ENCODE results near the gene UPF1. TPM values are rescaled to one million over a fixed set of nuclear protein-coding genes. Genes with fewer than 3 reads are reported as not detected.
A peak's percentile ranks its signal among the peaks of the same experiment; 100 is the strongest.

Gene UPF1
- polyA plus RNA-seq, 3 donors: 2.6 to 43.7 (median 3.2) TPM

GRCh38 chr19:18783958-18784785 lies 47.6 kb upstream of the UPF1 start:
- peaks cover 22 to 47% of the 10 kb centered on the region in 2 donors for H3K4me1 ChIP-seq (ENCODE audit: control insufficient read depth in 1 of 2, insufficient read depth in 2 of 2, low read length in 2 of 2)
- no peak overlapping the region for H3K4me2 ChIP-seq (replicated peaks; ENCODE audit: extremely low read depth, low read length, poor library complexity, severe bottlenecking)
- peak overlapping the region in 1 of 7 donors; percentile 38 for H3K27ac Mint-ChIP-seq
- TF ChIP-seq CTCF (IDR thresholded peaks at IDR 0.05): no peak
- peaks cover 11 to 45% of the 10 kb centered on the region in 2 donors for H3K27me3 ChIP-seq (ENCODE audit: control insufficient read depth in 2 of 2, insufficient read depth in 2 of 2, low read length in 2 of 2)
- H3K4me3 Mint-ChIP-seq: peak overlapping the region in 1 of 2 donors; percentile 73
- intact Hi-C loops (cut with micrococcal nuclease): no loop called here
- peaks cover 44 to 59% (median 49%) of the 10 kb centered on the region in 3 donors for H3K27me3 Mint-ChIP-seq (ENCODE audit: low read depth in 3 of 3)
- no peak overlapping the region for H3K27ac ChIP-seq (ENCODE audit: low read depth in 1 of 2, low read length in 2 of 2)
- peaks cover 0 to 15% of the 10 kb centered on the region in 2 donors for H3K9me3 ChIP-seq (replicated peaks in 1 of 2; ENCODE audit: control insufficient read depth in 1 of 2, insufficient read depth in 1 of 2, low read length in 2 of 2)
- no peak for DNase-seq
- no peak overlapping the region for H3K9ac ChIP-seq (ENCODE audit: insufficient read depth, low read length, poor library complexity, severe bottlenecking)
- 92% methylated on average over 18 of the region's 19 CpGs for WGBS (ENCODE audit: insufficient coverage)
- H3K4me3 ChIP-seq (replicated peaks in 1 of 3; ENCODE audit: low read depth in 2 of 3, low read length in 3 of 3): no peak overlapping the region
- H3K4me1 Mint-ChIP-seq: peaks cover 36% of the 10 kb centered on the region
- H3K36me3 Mint-ChIP-seq: peaks cover 6 to 7% of the 10 kb centered on the region in 2 donors
- no peaks in the 10 kb centered on the region for H3K79me2 ChIP-seq (ENCODE audit: insufficient read depth, low read length)
- H3K36me3 ChIP-seq (replicated peaks in 1 of 2; ENCODE audit: control insufficient read depth in 1 of 2, insufficient read depth in 2 of 2, low read length in 2 of 2): no peaks in the 10 kb centered on the region
- H4K20me1 ChIP-seq (ENCODE audit: insufficient read depth, low read length): no peaks in the 10 kb centered on the region
- H2AFZ ChIP-seq (ENCODE audit: insufficient read depth, low read depth, low read length, poor library complexity, severe bottlenecking): no peak overlapping the region
- peaks cover 3 to 38% (median 20%) of the 10 kb centered on the region in 7 donors for H3K9me3 Mint-ChIP-seq

- H3K27ac Mint-ChIP-seq: no peak overlapping the region
- peaks cover 17 to 51% of the 10 kb centered on the region in 2 donors for H3K27me3 ChIP-seq (ENCODE audit: control insufficient read depth in 2 of 2, insufficient read depth in 2 of 2, low read length in 2 of 2)
- H3K36me3 ChIP-seq (replicated peaks in 1 of 2; ENCODE audit: control insufficient read depth in 1 of 2, insufficient read depth in 2 of 2, low read length in 2 of 2): no peaks in the 10 kb centered on the region
- peak overlapping the region in 1 of 3 experiments; percentile 61 for H3K4me3 ChIP-seq (replicated peaks in 1 of 3; ENCODE audit: low read depth in 2 of 3, low read length in 3 of 3)
- peaks cover 7 to 9% of the 10 kb centered on the region in 2 donors for H3K36me3 Mint-ChIP-seq
- no peaks in the 10 kb centered on the region for H3K79me2 ChIP-seq (ENCODE audit: insufficient read depth, low read length)
- peak overlapping the region in 1 of 2 donors; percentile 83 for H3K4me3 Mint-ChIP-seq
- H4K20me1 ChIP-seq (ENCODE audit: insufficient read depth, low read length): no peaks in the 10 kb centered on the region
- H3K4me1 Mint-ChIP-seq: peaks cover 42% of the 10 kb centered on the region
- no peak overlapping the region for H3K9ac ChIP-seq (ENCODE audit: insufficient read depth, low read length, poor library complexity, severe bottlenecking)
- H3K27me3 Mint-ChIP-seq (ENCODE audit: low read depth in 3 of 3): peaks cover 50 to 65% (median 54%) of the 10 kb centered on the region in 3 donors
- peak overlapping the region; percentile 60 for H3K4me2 ChIP-seq (replicated peaks; ENCODE audit: extremely low read depth, low read length, poor library complexity, severe bottlenecking)
- 83% methylated on average over 16 of the region's 16 CpGs for WGBS (ENCODE audit: insufficient coverage)
- H3K9me3 Mint-ChIP-seq: peaks cover 3 to 41% (median 23%) of the 10 kb centered on the region in 7 donors
- no peak overlapping the region for H3K27ac ChIP-seq (ENCODE audit: low read depth in 1 of 2, low read length in 2 of 2)
- no peak overlapping the region for H2AFZ ChIP-seq (ENCODE audit: insufficient read depth, low read depth, low read length, poor library complexity, severe bottlenecking)
- no peak for DNase-seq
- peaks cover 0 to 18% of the 10 kb centered on the region in 2 donors for H3K9me3 ChIP-seq (replicated peaks in 1 of 2; ENCODE audit: control insufficient read depth in 1 of 2, insufficient read depth in 1 of 2, low read length in 2 of 2)
- peaks cover 24 to 52% of the 10 kb centered on the region in 2 donors for H3K4me1 ChIP-seq (ENCODE audit: control insufficient read depth in 1 of 2, insufficient read depth in 2 of 2, low read length in 2 of 2)
- no peak for TF ChIP-seq CTCF (IDR thresholded peaks at IDR 0.05)
- intact Hi-C loops (cut with micrococcal nuclease): no loop called here
Observed at GRCh38 chr19:18784786-18785120, 47.0 kb upstream of the UPF1 start.

Measured in CD14-positive monocyte (primary cell).